Esophagus squamous epithelium (tissue), 4 donors: ENCODE measurements around the gene DVL1.

Source experiments
- CTCF ChIP-seq, 6 experiments: fragments of 450-650 bp in 4 of 6; fragments of 200-600 bp in 2 of 6; sonication (generic) in 2 of 6; IDR thresholded peaks; one replicate each; pipeline ENCODE4 v1.5.1; 2016 to 2019; ENCODE audit warnings: antibody characterized with exemption in 6 of 6, mild to moderate bottlenecking in 4 of 6, moderate library complexity in 4 of 6
- POLR2A ChIP-seq, 4 donors: fragments of 450-650 bp; IDR thresholded peaks; one replicate each; pipeline ENCODE4 v1.6.1; 2017; ENCODE audit warnings: antibody characterized with exemption in 4 of 4, mild to moderate bottlenecking in 4 of 4, moderate library complexity in 3 of 4

- TF ChIP-seq POLR2A (IDR thresholded peaks at IDR 0.05) (no peak), CTCF (IDR thresholded peaks at IDR 0.05) (no peak)
Observed at GRCh38 chr1:1328254-1328653, 21.0 kb downstream of the DVL1 start.
